ENCODE results near the gene SPRR4. TPM values are rescaled to one million over a fixed set of nuclear protein-coding genes. Genes with fewer than 3 reads are reported as not detected.

The SPRR4 gene
- total and polyA plus RNA-seq, 8 donors = not detected

GRCh38 chr1:152964536-152964935 lies 5.9 kb upstream of the SPRR4 start:
- Histone ChIP-seq H3K27ac (no peak overlapping the region), H3K9me3 (no peaks in the 10 kb centered on the region), H3K36me3 (no peaks in the 10 kb centered on the region), H3K27me3 (peaks cover 0 to 5% of the 10 kb centered on the region in 2 donors), H3K4me3 (no peak overlapping the region), H3K4me1 (no peaks in the 10 kb centered on the region)
- DNase-seq (no peak), ATAC-seq (no peak)
- intact Hi-C loops (cut with DNase I) = no loop called here
- TF ChIP-seq CTCF (IDR thresholded peaks at IDR 0.05) = no peak

GRCh38 chr1:152965853-152966252 lies 4.6 kb upstream of the SPRR4 start:
- TF ChIP-seq CTCF (IDR thresholded peaks at IDR 0.05) = no peak
- Histone ChIP-seq H3K36me3 (no peaks in the 10 kb centered on the region), H3K27ac (no peak overlapping the region), H3K4me1 (no peaks in the 10 kb centered on the region), H3K9me3 (no peaks in the 10 kb centered on the region), H3K4me3 (no peak overlapping the region), H3K27me3 (no peaks in the 10 kb centered on the region)
- DNase-seq (no peak), ATAC-seq (no peak)
- intact Hi-C loops (cut with DNase I) = no loop called here

GRCh38 chr1:152967201-152967600 lies 3.2 kb upstream of the SPRR4 start:
- TF ChIP-seq CTCF (IDR thresholded peaks at IDR 0.05) = no peak
- Histone ChIP-seq H3K9me3 (no peaks in the 10 kb centered on the region), H3K27ac (no peak overlapping the region), H3K4me1 (no peaks in the 10 kb centered on the region), H3K27me3 (no peaks in the 10 kb centered on the region), H3K36me3 (no peaks in the 10 kb centered on the region), H3K4me3 (no peak overlapping the region)
- DNase-seq = no peak
- no peak for ATAC-seq
- intact Hi-C loops (cut with DNase I) = no loop called here

GRCh38 chr1:152968248-152968647 lies 2.2 kb upstream of the SPRR4 start:
- Histone ChIP-seq H3K27ac (no peak overlapping the region), H3K9me3 (no peaks in the 10 kb centered on the region)
- ATAC-seq = no peak

GRCh38 chr1:152969036-152969435 lies 1.4 kb upstream of the SPRR4 start:
- Histone ChIP-seq H3K27ac (no peak overlapping the region), H3K27me3 (no peaks in the 10 kb centered on the region), H3K4me3 (no peak overlapping the region), H3K9me3 (no peaks in the 10 kb centered on the region), H3K4me1 (no peaks in the 10 kb centered on the region), H3K36me3 (no peaks in the 10 kb centered on the region)
- no peak for DNase-seq
- intact Hi-C loops (cut with DNase I) = no loop called here
- no peak for TF ChIP-seq CTCF (IDR thresholded peaks at IDR 0.05)
- no peak for ATAC-seq

More at GRCh38 chr1:152968248-152968647, 2.2 kb upstream of the SPRR4 start:
- Histone ChIP-seq H3K27me3 (no peaks in the 10 kb centered on the region), H3K36me3 (no peaks in the 10 kb centered on the region), H3K4me3 (no peak overlapping the region), H3K4me1 (no peaks in the 10 kb centered on the region)
- no peak for TF ChIP-seq CTCF (IDR thresholded peaks at IDR 0.05)
- intact Hi-C loops (cut with DNase I) = no loop called here
- no peak for DNase-seq
